Loucy (cell line): ENCODE results near the gene CD300C.

Experiments
- CTCF ChIP-seq: fragments of 200-600 bp; sonication (generic); conservative IDR thresholded peaks from 2 replicates; pipeline ENCODE4 v1.5.1; 2014; ENCODE audit warnings: mild to moderate bottlenecking, antibody characterized with exemption, low read length
- EZH2phosphoT487 ChIP-seq: fragments of 200-600 bp; IDR thresholded peaks from 2 replicates; pipeline ENCODE4 v1.6.1; 2018; ENCODE audit warnings: antibody characterized with exemption, mild to moderate bottlenecking, moderate library complexity, borderline replicate concordance

- TF ChIP-seq CTCF (no peak), EZH2phosphoT487 (no peak)
Measured at GRCh38 chr17:74512036-74512435, 33.9 kb downstream of the CD300C start.
